Hepatocyte (in vitro differentiated cells): ENCODE results near the gene SLC6A7.

ENCODE experiments used
- EZH2 ChIP-seq: fragments of 200-600 bp; sonication (generic); IDR thresholded peaks from 2 replicates; pipeline ENCODE4 v1.6.1; 2016; ENCODE audit warnings: antibody characterized with exemption, mild to moderate bottlenecking, borderline replicate concordance
- EZH2phosphoT487 ChIP-seq: fragments of 200-600 bp; sonication (generic); IDR thresholded peaks from one replicate; pipeline ENCODE4 v1.6.1; 2018; ENCODE audit warnings: antibody characterized with exemption, mild to moderate bottlenecking, low read depth, moderate library complexity; ENCODE audit not compliant: unreplicated experiment, severe bottlenecking

DNA sequence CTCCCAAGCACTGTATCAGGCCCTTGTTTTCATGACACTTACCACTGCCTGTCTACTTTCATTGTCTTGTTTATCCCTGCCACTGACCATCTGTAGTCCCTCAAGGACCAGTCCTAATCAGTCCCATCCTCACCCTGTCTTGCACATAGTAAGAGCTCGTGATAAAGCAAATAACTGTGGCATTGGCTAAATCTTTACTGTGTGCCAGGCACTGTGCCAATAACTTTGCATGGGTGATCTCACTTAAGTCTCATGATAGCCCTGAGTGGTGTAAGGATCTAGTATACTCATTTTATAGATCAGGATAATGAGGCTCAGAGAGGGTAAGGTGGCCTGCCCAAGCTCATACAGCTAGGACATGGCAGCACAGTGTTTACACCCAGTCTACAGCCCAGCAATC is 17.7 kb upstream of the SLC6A7 start:
- no peak for TF ChIP-seq EZH2phosphoT487
- no peak for TF ChIP-seq EZH2
